H9 (cell line): ENCODE results near the gene FCRL6. TPM values are rescaled to one million over a fixed set of nuclear protein-coding genes. Genes with fewer than 3 reads are reported as not detected.

ENCODE experiments used
- DNase-seq: peaks from one replicate; pipeline ENCODE4 v3.0.0-alpha.2; 2017
- H2AFZ ChIP-seq: one replicate; pipeline ENCODE4 v1.6.1; 2013; ENCODE audit warnings: mild to moderate bottlenecking, low read length, control low read depth, moderate library complexity
- H2AK5ac ChIP-seq: 2 replicates; pipeline ENCODE4 v1.6.1; 2013; ENCODE audit warnings: low read length, control low read depth, mixed read lengths; ENCODE audit not compliant: insufficient read length
- H2BK120ac ChIP-seq: one replicate; pipeline ENCODE4 v1.6.1; 2013; ENCODE audit warnings: low read depth, mild to moderate bottlenecking, low read length, control low read depth, inconsistent platforms; ENCODE audit not compliant: poor library complexity, severe bottlenecking
- H2BK12ac ChIP-seq: 2 replicates; pipeline ENCODE4 v1.6.1; 2013; ENCODE audit warnings: low read length, control low read depth, mixed read lengths, low read depth; ENCODE audit not compliant: insufficient read length
- H2BK15ac ChIP-seq: 2 replicates; pipeline ENCODE4 v1.6.1; 2013; ENCODE audit warnings: low read depth, low read length, control low read depth
- H2BK20ac ChIP-seq: one replicate; pipeline ENCODE4 v1.6.1; 2013; ENCODE audit warnings: low read depth, mild to moderate bottlenecking, low read length, control low read depth, inconsistent platforms; ENCODE audit not compliant: poor library complexity, severe bottlenecking
- H2BK5ac ChIP-seq: 2 replicates; pipeline ENCODE4 v1.6.1; 2013; ENCODE audit warnings: low read length, control low read depth, mixed read lengths; ENCODE audit not compliant: insufficient read length
- H3K14ac ChIP-seq: 2 replicates; pipeline ENCODE4 v1.6.1; 2013; ENCODE audit warnings: low read length, control low read depth; ENCODE audit not compliant: insufficient read depth
- H3K18ac ChIP-seq: 2 replicates; pipeline ENCODE4 v1.6.1; 2013; ENCODE audit warnings: low read depth, mild to moderate bottlenecking, mixed read lengths, low read length, control low read depth; ENCODE audit not compliant: insufficient read length
- H3K23ac ChIP-seq: 2 replicates; pipeline ENCODE4 v1.6.1; 2013; ENCODE audit warnings: low read length, control low read depth, mixed read lengths, low read depth; ENCODE audit not compliant: insufficient read length
- H3K23me2 ChIP-seq: 2 replicates; pipeline ENCODE4 v1.6.1; 2013; ENCODE audit warnings: low read depth, mild to moderate bottlenecking, mixed read lengths, low read length, control low read depth; ENCODE audit not compliant: insufficient read length, poor library complexity, severe bottlenecking
- H3K27ac ChIP-seq: 2 replicates; pipeline ENCODE4 v1.5.1; 2013; ENCODE audit warnings: low read length, control low read depth, mixed read lengths, low read depth; ENCODE audit not compliant: insufficient read length
- H3K27me3 ChIP-seq: 2 replicates; pipeline ENCODE4 v1.6.1; 2013; ENCODE audit warnings: low read length, control low read depth, inconsistent platforms; ENCODE audit not compliant: insufficient read depth
- H3K4ac ChIP-seq: 2 replicates; pipeline ENCODE4 v1.6.1; 2013; ENCODE audit warnings: low read depth, mild to moderate bottlenecking, control low read depth, inconsistent platforms, low read length, moderate library complexity
- H3K4me1 ChIP-seq: 2 replicates; pipeline ENCODE4 v1.6.1; 2013; ENCODE audit warnings: low read length, control low read depth, inconsistent platforms; ENCODE audit not compliant: insufficient read depth
- H3K4me2 ChIP-seq: 2 replicates; pipeline ENCODE4 v1.6.1; 2013; ENCODE audit warnings: low read length, control low read depth, mixed read lengths; ENCODE audit not compliant: insufficient read length, insufficient read depth
- H3K56ac ChIP-seq: 2 replicates; pipeline ENCODE4 v1.6.1; 2013; ENCODE audit warnings: low read depth, mild to moderate bottlenecking, mixed read lengths, low read length, control low read depth; ENCODE audit not compliant: insufficient read length
- H3K79me1 ChIP-seq: 2 replicates; pipeline ENCODE4 v1.6.1; 2013; ENCODE audit warnings: low read depth, mild to moderate bottlenecking, moderate library complexity, low read length, control low read depth, inconsistent platforms; ENCODE audit not compliant: insufficient read depth, poor library complexity, severe bottlenecking
- H3K79me2 ChIP-seq: 2 replicates; pipeline ENCODE4 v1.6.1; 2013; ENCODE audit warnings: low read length, control low read depth, inconsistent platforms; ENCODE audit not compliant: insufficient read depth
- H3K9ac ChIP-seq: 2 replicates; pipeline ENCODE4 v1.6.1; 2013; ENCODE audit warnings: low read length, control low read depth, mixed read lengths; ENCODE audit not compliant: insufficient read length; ENCODE audit errors: extremely low read depth
- H3K9me3 ChIP-seq: one replicate; pipeline ENCODE4 v1.6.1; 2013; ENCODE audit warnings: low read depth, low read length, inconsistent platforms; ENCODE audit not compliant: control insufficient read depth
- H3T11ph ChIP-seq: one replicate; pipeline ENCODE4 v1.6.1; 2013; ENCODE audit warnings: mild to moderate bottlenecking, low read length, control low read depth, inconsistent platforms
- H4K20me1 ChIP-seq: one replicate; pipeline ENCODE4 v1.6.1; 2013; ENCODE audit not compliant: control insufficient read depth, insufficient read length, insufficient read depth
- H4K5ac ChIP-seq: 2 replicates; pipeline ENCODE4 v1.6.1; 2013; ENCODE audit warnings: low read depth, mild to moderate bottlenecking, mixed read lengths, low read length, control low read depth; ENCODE audit not compliant: insufficient read length
- H4K8ac ChIP-seq: replicated peaks from 2 replicates; pipeline ENCODE4 v1.6.1; 2013; ENCODE audit warnings: low read length, control low read depth, mixed read lengths, low read depth; ENCODE audit not compliant: insufficient read length
- H4K91ac ChIP-seq: 2 replicates; pipeline ENCODE4 v1.6.1; 2013; ENCODE audit warnings: low read depth, mild to moderate bottlenecking, moderate library complexity, mixed read lengths, low read length, control low read depth; ENCODE audit not compliant: insufficient read length
- H3K27ac Mint-ChIP-seq, 3 experiments: 2 replicates in 2 of 3; 3 replicates in 1 of 3; pipeline ENCODE4 v1.8.0; 2020 to 2021; ENCODE audit warnings: mixed read lengths in 3 of 3, mild to moderate bottlenecking in 1 of 3, moderate library complexity in 1 of 3
- H3K27me3 Mint-ChIP-seq: 2 replicates; pipeline ENCODE4 v1.8.0; 2021; ENCODE audit warnings: low read depth, mild to moderate bottlenecking, moderate library complexity, mixed read lengths
- H3K36me3 Mint-ChIP-seq, 3 experiments: 2 replicates in 2 of 3; 3 replicates in 1 of 3; pipeline ENCODE4 v1.8.0; 2020 to 2021; ENCODE audit warnings: low read depth in 3 of 3, mixed read lengths in 3 of 3; ENCODE audit not compliant: insufficient read depth in 1 of 3
- H3K4me1 Mint-ChIP-seq, 2 experiments: 2 replicates each; pipeline ENCODE4 v1.8.0; 2020; ENCODE audit warnings: mixed read lengths in 2 of 2
- H3K4me3 Mint-ChIP-seq, 2 experiments: 2 replicates in 1 of 2; 3 replicates in 1 of 2; pipeline ENCODE4 v1.8.0; 2020 to 2021; ENCODE audit warnings: mild to moderate bottlenecking in 2 of 2, mixed read lengths in 2 of 2, moderate library complexity in 1 of 2
- H3K9me3 Mint-ChIP-seq, 2 experiments: 2 replicates in 1 of 2; 3 replicates in 1 of 2; pipeline ENCODE4 v1.8.0; 2020; ENCODE audit warnings: mild to moderate bottlenecking in 2 of 2, mixed read lengths in 2 of 2, moderate library complexity in 1 of 2
- WGBS: extraction: QIAGEN DNeasy Blood & Tissue Kit; methylation state at CpG from one replicate; pipeline ENCODE4 v1.1.7; 2013; ENCODE audit warnings: missing lambda C conversion rate, low lambda C conversion rate, mixed read lengths; ENCODE audit not compliant: insufficient read length; ENCODE audit errors: extremely low coverage; 5-methylcytosine and 5-hydroxymethylcytosine counted together
- total RNA-seq: library from RNA; stranded (reverse); gene quantifications from 2 replicates; pipeline ENCODE4 v1.2.1, GENCODE V29; 2021
- TF ChIP-seq, protein P1 (sequence below): fragments of 200-600 bp; sonication (generic); conservative IDR thresholded peaks from 3 replicates; pipeline ENCODE4 v1.8.0; 2021; ENCODE audit warnings: antibody characterized with exemption, mild to moderate bottlenecking

The FCRL6 gene
- total RNA-seq, 1 experiment from 2014 or later, result not detected

DNA sequence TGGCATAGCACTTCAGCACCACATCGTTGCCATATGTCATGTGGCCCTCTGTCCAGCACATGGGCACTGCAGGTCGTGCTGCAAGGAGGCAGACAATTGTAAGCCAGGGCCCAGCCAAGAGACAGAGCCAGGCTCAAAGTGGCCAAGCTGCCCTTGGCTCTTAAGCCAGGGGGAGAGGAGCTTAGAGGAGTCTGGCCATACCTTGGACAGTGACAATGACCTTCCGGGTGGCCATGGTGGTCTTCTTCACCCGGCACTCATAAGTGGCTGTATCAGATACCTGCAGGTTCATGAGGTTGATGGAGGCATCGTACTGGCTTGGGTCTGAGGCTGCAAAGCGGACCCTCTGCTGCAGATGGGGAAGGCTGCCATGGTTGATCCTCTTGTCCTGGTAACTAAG, 55.7 kb downstream of the FCRL6 start:
- no peak overlapping the region for H2BK15ac ChIP-seq
- no peak overlapping the region for H3K4ac ChIP-seq
- WGBS, result no CpG with 5 or more reads among the region's 6 CpGs
- TF ChIP-seq, protein P1, sequence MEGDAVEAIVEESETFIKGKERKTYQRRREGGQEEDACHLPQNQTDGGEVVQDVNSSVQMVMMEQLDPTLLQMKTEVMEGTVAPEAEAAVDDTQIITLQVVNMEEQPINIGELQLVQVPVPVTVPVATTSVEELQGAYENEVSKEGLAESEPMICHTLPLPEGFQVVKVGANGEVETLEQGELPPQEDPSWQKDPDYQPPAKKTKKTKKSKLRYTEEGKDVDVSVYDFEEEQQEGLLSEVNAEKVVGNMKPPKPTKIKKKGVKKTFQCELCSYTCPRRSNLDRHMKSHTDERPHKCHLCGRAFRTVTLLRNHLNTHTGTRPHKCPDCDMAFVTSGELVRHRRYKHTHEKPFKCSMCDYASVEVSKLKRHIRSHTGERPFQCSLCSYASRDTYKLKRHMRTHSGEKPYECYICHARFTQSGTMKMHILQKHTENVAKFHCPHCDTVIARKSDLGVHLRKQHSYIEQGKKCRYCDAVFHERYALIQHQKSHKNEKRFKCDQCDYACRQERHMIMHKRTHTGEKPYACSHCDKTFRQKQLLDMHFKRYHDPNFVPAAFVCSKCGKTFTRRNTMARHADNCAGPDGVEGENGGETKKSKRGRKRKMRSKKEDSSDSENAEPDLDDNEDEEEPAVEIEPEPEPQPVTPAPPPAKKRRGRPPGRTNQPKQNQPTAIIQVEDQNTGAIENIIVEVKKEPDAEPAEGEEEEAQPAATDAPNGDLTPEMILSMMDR, result no peak
- no peak for DNase-seq
- H3K14ac ChIP-seq, result no peak overlapping the region
- no peak overlapping the region for H2AFZ ChIP-seq
- H4K5ac ChIP-seq, result no peak overlapping the region
- no peak overlapping the region for H2BK20ac ChIP-seq
- no peak overlapping the region for H2BK5ac ChIP-seq
- peaks cover 14 to 19% of the 10 kb centered on the region in 2 experiments for H3K4me1 Mint-ChIP-seq
- H3K27ac ChIP-seq, result no peak overlapping the region
- H3K9ac ChIP-seq, result no peak overlapping the region
- no peak overlapping the region for H4K8ac ChIP-seq
- no peak overlapping the region for H2AK5ac ChIP-seq
- no peak overlapping the region for H3K4me2 ChIP-seq
- H3K79me2 ChIP-seq, result no peaks in the 10 kb centered on the region
- no peak overlapping the region; a peak in 1 of 7 replicates for H3K27ac Mint-ChIP-seq
- H3K79me1 ChIP-seq, result no peaks in the 10 kb centered on the region
- no peak overlapping the region for H3K18ac ChIP-seq
- peaks cover 54% of the 10 kb centered on the region for H3K27me3 Mint-ChIP-seq
- no peaks in the 10 kb centered on the region for H3K9me3 ChIP-seq
- no peaks in the 10 kb centered on the region for H3K4me1 ChIP-seq
- H2BK120ac ChIP-seq, result no peak overlapping the region
- no peaks in the 10 kb centered on the region for H3K9me3 Mint-ChIP-seq
- no peaks in the 10 kb centered on the region for H4K20me1 ChIP-seq
- no peaks in the 10 kb centered on the region for H3K36me3 Mint-ChIP-seq
- no peak overlapping the region for H4K91ac ChIP-seq
- no peak overlapping the region for H2BK12ac ChIP-seq
- H3K23me2 ChIP-seq, result peaks cover 6% of the 10 kb centered on the region
- no peak overlapping the region for H3K23ac ChIP-seq
- H3K4me3 Mint-ChIP-seq, result no peak overlapping the region
- H3K27me3 ChIP-seq, result peaks cover 6% of the 10 kb centered on the region; the same call in 1 of the 2 replicates
- H3K56ac ChIP-seq, result no peak overlapping the region
- no peak overlapping the region for H3T11ph ChIP-seq
